Stimulated activated CD8-positive, alpha-beta memory T cell treated with anti-CD3 and anti-CD28 coated beads, Interleukin-12 subunit alpha, Interleukin-12 subunit beta, amount 100 ng/mL, for 24 hours (primary cell): ENCODE data around the gene PTPA.
"Not testable (repeated sequence)": the region's sequence is repeated elsewhere in the genome, so short reads cannot be mapped to it uniquely, and the experiment has no call there.

Experiments used
- DNase-seq: peaks from one replicate; pipeline ENCODE4 v3.0.0-alpha.2; 2020; ENCODE audit errors: extremely low read depth

Gene PTPA

DNA sequence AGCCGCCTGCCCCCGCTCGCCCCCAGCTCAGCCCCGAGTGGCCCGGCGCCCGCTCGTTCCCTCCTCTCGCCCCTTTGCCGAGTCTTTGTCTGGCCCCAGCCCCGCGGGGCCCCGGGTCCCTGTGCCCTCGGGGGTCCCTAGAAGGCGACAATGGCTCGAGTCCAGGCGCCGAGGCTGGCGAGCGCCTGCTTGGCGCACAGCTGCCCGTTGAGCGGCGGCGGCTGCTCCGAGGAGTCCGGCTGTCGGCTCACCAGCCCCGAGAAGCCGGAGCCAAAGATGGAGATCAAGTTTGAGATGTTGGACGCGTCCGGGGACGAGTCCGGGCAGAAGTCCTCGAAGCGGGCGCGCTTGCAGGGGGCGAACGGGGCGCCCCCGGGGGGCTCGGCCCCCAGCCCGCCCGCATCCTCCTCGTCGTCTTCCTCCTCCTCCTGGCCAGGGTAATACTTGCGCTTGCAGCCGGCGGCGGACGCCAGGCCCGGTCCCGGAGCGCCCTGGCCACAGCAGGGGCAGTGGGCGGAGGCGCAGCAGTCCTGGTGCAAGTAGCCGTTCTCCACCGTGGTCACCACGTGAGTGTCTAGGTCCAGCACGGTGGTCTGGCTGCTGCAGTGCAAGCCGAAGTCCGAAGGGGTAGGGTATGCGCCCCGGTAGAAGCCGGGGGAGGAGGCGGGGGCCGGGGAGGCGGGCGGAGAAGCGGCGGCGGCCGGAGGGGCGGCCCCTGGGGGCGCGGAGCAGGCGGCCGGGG lies 65.7 kb downstream of the PTPA start:
- no peak for DNase-seq

- DNase-seq: no peak
Observed at GRCh38 chr9:129177443-129177790, 66.2 kb downstream of the PTPA start.

DNA sequence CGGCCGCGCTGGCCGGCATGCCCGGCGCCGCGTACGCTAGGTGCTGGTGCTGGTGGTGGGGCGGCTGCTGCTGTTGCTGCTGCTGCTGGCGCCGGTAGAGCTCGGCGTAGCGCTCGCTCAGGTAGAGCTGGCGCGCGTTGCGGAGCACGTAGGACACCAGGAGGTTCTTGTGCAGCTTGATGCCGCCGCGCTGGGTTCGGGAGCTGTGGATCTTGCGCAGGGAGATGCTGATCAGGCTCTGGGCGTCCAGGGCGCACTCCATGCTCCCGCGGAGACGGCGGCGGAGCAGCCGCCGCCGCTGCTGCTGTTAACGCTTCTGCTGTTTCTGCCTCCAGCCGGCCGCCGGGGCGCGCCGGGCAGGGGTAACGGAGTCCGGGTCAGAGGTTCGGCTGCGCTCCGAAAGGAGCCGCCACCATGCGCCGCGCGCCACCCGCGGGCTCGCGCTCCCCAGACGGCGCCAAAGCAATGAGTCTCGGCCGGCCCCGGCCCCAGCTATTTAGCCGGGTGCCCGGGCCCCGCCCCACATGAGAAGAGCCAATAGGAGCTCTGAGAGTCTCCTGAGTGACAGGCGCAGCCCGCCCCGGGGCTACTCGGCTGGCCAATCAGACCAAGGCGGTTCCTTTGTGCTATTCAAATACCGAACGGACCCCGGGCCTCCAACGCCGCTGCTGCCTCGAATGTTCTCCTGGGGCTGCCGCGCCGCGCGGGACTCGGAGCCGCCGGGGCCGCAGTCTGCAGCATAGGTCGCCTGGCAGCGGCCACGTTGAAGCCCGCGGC lies 66.8 kb downstream of the PTPA start, which contains the start of gene IER5L:
Gene IER5L (minus strand): TSS at position 471 of the 777 bp plus-strand sequence. CDS start 209 bp downstream, at position 262.
- peak; percentile 77 for DNase-seq

DNA sequence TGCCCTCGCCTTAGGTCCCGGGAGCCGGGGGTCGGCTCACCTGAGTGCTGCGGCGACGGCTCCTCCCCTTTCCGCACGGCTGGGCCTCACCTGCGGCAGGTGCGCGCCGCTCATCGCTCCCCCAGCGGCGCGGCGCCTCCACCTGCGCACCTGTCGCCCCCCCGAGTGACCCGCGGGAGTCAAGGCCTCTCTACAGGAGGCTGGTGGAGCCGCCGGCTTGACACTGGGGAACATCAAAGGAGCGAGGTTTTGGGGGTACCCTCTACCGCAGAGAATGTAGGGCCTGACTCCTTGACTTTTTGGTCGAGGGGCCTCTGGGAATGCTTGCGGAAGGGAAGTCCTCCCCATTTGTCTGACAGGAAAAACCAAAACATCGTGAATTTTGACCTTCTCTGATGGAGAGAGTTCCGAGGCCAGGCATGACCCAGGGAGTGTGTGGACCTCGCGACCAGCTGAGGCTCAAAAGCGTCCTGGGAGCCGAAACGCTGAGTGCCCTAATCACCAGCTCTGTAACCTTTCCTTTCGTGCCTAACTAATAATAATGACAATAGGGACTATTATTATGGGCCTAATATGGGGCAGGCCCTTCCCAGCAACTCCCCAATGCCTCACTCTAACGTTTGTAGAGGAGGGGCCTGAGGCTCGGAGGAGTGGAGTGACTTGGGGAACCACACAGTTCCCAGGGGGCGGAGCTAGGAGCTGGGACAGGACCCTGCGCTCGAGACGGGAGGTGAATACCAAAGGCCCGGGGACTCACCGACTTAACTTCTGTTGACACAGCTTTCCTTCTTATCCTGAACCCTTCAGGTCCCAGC lies 67.6 kb downstream of the PTPA start:
- no peak for DNase-seq

DNA sequence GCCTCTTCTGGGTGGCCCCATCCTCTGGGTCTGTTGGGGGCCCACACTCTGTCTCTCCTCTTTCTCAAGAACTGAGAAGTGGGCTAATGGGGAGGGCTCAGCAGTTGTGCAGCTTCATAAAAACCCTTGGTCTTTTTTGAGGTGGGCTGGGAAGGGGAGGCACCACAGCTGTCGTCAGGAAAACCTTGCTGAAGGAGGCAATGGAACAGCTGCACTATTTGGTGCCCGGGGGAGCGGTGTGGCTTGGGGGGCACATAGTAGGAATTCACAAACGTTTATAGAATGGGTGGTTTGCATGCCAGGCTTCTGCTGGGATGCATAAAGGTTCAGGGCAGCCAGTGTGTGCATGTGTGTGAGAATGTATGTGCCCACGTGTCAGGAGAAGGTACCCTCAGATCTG lies 70.0 kb downstream of the PTPA start:
- no peak for DNase-seq

DNA sequence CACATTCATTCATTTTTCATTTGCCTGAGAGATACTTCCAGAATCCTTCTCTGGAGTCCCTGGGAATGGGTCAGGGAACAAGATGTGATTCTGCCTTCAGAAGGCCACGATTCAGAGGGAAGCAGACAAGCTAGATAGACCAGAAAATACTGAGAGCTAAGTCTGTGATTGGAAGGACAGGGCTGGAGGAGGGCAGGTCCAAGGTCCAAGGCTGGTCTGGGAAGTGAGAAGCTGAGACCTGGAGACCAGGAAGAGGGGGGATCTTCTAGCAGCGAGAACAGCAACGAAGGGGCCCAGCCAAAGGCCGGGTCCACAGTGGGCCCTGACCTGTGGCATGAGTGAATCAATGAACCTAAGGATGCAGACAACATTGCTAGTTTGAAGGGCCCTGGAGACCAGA lies 70.9 kb downstream of the PTPA start:
- no peak for DNase-seq

- DNase-seq: no peak
Observed at GRCh38 chr9:129182625-129183494, 71.6 kb downstream of the PTPA start.

DNA sequence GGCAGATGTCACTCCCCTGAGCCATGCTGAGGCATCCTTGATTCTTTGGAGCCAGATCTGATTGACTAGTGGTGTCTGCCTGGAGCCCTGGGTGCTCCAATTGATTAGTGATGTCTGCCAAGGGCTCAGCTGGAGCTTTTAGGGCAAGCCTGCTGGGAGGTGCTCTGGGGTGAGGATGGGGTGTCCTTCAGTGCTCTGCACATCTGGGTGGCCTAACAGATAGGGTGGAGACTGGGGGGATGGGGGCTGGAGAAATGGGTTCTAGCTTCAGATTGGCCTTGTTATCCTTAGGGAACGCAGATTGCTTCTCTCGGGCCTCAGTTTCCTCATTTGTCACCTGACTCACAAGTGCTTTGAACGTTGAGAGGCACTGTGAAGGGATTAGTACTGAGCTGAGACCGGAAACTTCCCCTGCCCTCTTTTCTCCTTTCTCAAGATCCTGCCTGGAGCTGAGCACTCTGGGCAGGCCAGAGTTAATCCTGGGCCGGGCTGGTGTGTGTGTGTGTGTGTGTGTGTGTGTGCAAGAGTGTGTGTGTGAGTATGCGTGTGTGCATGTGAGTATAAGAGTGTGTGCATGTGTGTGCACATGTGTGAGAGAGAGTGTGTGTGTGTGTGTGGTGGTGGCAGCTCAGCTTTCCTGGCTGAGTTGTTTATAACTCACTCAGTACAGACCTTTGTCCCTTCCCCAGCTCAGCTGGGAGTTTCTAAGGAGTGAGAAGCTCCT lies 72.4 kb downstream of the PTPA start:
- no peak for DNase-seq

DNA sequence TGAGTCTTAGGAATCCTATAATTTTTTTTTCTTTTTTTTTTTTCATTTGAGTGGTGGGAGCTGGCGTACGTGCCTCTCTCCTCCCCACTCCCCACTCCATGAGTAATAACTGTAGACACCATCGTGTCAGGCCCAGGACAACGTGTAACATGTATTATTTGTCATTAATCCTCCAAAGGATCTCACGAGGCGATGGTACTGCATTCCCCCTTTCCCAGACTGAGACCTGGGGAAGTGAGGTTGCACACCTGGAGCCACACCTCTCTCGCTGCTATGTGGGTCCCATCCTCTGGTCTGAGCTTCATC lies 73.0 kb downstream of the PTPA start:
- no peak for DNase-seq

DNA sequence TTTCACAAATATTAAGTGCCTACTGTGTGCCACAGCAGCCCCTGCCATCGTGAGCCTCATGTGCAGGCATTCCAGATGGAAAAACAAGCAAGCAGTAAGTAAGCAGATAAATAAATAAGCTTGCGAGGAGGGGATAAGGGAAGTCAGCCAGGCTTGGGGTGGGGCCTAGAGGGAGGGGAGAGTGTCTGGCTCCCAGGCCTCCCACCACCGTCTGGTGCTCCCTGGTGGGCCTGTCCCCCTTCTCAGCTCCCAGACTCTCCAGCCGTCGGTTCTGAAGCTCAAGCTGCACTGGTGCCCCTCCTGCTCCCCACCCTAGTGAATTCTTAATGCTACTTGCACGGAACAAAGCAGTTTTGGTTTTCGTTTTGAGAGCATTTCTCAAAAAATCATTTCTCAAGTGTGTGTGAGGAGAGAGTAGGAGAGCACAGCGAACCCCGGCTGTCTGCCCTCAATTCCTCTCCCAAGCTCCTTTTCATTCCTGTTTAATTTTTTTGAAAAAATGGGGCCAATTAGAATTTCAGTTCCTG lies 73.4 kb downstream of the PTPA start:
- no peak for DNase-seq

- no peak for DNase-seq
Observed at GRCh38 chr9:129185402-129185801, 74.2 kb downstream of the PTPA start.

DNA sequence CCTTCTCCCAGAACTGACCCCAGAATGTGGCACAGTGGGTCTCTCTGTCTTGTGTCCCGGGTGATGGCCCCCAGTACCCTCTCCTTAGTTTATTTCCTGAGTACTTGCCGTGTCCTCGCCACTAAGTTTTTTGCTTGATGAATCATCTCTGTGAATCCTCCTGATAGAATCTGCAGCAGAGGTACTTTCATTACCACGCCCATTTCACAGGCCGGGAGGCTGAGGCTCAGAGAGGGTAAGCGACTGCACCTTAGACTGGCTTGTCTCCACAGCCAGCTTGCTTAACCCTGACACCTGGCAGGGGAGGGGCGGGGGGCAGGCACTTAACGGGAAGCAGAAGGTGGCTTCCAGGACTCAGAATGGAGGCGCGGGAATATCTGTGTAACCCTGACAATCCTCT lies 74.8 kb downstream of the PTPA start:
- no peak for DNase-seq

GRCh38 chr9:129187042-129187441 lies 75.8 kb downstream of the PTPA start:
- no peak for DNase-seq

- not testable (repeated sequence) for DNase-seq
Observed at GRCh38 chr9:129189971-129190370, 78.8 kb downstream of the PTPA start.

- DNase-seq: no peak
Observed at GRCh38 chr9:129191234-129191633, 80.0 kb downstream of the PTPA start.

GRCh38 chr9:129193655-129194054 lies 82.4 kb downstream of the PTPA start:
- DNase-seq: no peak

DNA sequence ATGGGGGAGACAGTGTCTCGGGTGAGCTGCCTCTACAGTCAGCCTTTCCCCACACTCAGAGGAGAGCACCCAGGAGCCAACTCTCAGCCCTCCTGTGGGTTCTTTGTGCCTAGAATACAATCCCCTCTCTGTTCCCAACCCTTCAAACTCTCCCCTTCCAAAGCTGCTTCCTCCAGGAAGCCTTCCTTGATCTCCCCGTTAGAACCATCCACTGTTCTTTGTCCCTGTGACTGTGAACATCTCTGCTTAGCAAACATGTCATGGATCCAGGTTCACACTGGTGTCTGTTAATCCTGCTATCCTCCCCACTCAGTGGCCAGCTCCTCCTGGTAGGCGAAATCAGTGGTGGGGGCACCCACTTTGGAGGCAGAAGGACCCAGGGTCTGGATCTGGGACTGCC lies 83.0 kb downstream of the PTPA start:
- no peak for DNase-seq

DNA sequence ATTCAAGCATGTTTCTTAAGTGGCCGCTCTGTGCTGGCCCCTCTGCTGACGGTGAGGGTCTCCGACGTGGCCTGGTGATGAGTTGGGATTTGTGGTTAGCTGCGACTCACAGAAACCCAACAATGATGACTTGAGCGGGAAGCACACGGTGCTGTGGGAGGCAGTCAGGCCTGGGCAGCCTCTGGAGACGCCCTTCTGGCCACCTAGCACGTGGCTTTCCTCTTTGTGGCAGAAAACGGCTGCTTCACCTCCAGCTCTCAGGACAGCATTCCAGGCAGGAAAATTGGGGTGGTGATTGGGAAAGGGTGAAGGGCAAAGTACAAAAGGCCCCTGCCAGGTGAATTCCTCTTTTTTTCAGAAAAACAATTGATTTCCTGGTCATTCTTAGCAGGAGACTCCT lies 84.4 kb downstream of the PTPA start:
- DNase-seq: no peak

GRCh38 chr9:129197045-129197444 lies 85.8 kb downstream of the PTPA start:
- not testable (repeated sequence) for DNase-seq

GRCh38 chr9:129197978-129198318 lies 86.7 kb downstream of the PTPA start:
- DNase-seq: no peak
